Measurements from ENCODE around the gene ATP2A3.

DNA sequence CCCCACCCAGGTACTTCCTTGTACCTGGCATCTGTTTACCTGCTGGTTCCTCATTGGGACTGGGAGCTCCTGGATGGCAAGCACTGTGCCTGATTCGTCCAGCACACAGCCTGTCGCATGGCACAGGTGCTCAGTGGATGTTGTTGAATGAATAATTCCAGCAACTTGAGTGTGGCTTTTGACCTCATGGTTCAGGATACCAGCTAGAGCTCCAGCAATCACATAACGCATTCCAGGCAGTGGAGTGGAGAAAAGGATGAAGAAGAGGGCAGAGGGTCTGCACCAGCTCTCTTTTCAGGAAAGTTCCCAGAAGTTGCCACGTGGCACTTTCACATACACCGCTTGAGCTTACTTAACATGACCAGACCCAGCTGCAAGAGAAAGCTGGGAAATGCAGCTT lies 70.0 kb downstream of the ATP2A3 start:
- TF ChIP-seq, protein P1, sequence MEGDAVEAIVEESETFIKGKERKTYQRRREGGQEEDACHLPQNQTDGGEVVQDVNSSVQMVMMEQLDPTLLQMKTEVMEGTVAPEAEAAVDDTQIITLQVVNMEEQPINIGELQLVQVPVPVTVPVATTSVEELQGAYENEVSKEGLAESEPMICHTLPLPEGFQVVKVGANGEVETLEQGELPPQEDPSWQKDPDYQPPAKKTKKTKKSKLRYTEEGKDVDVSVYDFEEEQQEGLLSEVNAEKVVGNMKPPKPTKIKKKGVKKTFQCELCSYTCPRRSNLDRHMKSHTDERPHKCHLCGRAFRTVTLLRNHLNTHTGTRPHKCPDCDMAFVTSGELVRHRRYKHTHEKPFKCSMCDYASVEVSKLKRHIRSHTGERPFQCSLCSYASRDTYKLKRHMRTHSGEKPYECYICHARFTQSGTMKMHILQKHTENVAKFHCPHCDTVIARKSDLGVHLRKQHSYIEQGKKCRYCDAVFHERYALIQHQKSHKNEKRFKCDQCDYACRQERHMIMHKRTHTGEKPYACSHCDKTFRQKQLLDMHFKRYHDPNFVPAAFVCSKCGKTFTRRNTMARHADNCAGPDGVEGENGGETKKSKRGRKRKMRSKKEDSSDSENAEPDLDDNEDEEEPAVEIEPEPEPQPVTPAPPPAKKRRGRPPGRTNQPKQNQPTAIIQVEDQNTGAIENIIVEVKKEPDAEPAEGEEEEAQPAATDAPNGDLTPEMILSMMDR (IDR thresholded peaks at IDR 0.05), result no peak
- no peak for TF ChIP-seq POLR2A (IDR thresholded peaks at IDR 0.05)
